Body of pancreas (tissue), 4 donors: ENCODE measurements around the gene NDUFB11. TPM values are rescaled to one million over a fixed set of nuclear protein-coding genes. Genes with fewer than 3 reads are reported as not detected.

Source experiments
- ATAC-seq: fragments of 150-250 bp; one replicate; pipeline ENCODE4 v1.9.1; 2016
- DNase-seq, 4 donors: peaks; one replicate each; pipeline ENCODE4 v3.0.0-alpha.2; 2019
- H3K27ac ChIP-seq, 4 donors: fragments of 200-600 bp; sonication (generic); 1 replicate in 3 of 4; 2 replicates in 1 of 4; pipeline versions ENCODE4 v1.5.1 to v1.6.1; 2016 to 2019; ENCODE audit warnings: mild to moderate bottlenecking in 1 of 4, mixed read lengths in 1 of 4, moderate library complexity in 1 of 4
- H3K27me3 ChIP-seq, 2 donors: fragments of 200-600 bp; sonication (generic); one replicate each; pipeline ENCODE4 v1.6.0; 2016; ENCODE audit warnings: mild to moderate bottlenecking in 1 of 2
- H3K36me3 ChIP-seq, 2 donors: fragments of 200-600 bp; sonication (generic); replicated peaks in 1 of 2; 2 replicates each; pipeline ENCODE4 v1.5.1; 2016; ENCODE audit warnings: low read depth in 2 of 2; ENCODE audit not compliant: insufficient read depth in 1 of 2
- H3K4me1 ChIP-seq: fragments of 200-600 bp; sonication (generic); one replicate; pipeline ENCODE4 v1.6.0; 2016
- H3K4me3 ChIP-seq, 2 donors: fragments of 200-600 bp; sonication (generic); 1 replicate in 1 of 2; 2 replicates in 1 of 2; pipeline ENCODE4 v1.5.1; 2016 to 2019
- H3K9me3 ChIP-seq, 3 donors: fragments of 200-600 bp; sonication (generic); 1 replicate in 2 of 3; 2 replicates in 1 of 3; pipeline ENCODE4 v1.5.1; 2016
- POLR2A ChIP-seq, 3 donors: fragments of 450-650 bp; IDR thresholded peaks; one replicate each; pipeline ENCODE4 v1.6.1; 2016; ENCODE audit warnings: antibody characterized with exemption in 3 of 3, mild to moderate bottlenecking in 2 of 3
- WGBS, 2 donors: methylation state at CpG; one replicate each; pipeline ENCODE4 v1.1.5; 2017; 5-methylcytosine and 5-hydroxymethylcytosine counted together
- intact Hi-C: fragments of 100-400 bp; cut with DNase I; formaldehyde crosslinking; loops from one replicate; pipeline ENCODE4 v1.15.1; 2023
- total RNA-seq, 2 donors: library from RNA; depleted of rRNA; stranded (reverse); fragments of >200 nt; gene quantifications; one replicate each; pipeline ENCODE4 v1.1.0, GENCODE V29; 2016
- TF ChIP-seq, protein P1 (sequence below), 7 experiments: fragments of 450-650 bp in 4 of 7; fragments of 200-600 bp in 3 of 7; sonication (generic) in 3 of 7; IDR thresholded peaks; one replicate each; pipeline ENCODE4 v1.5.1; 2016 to 2019; ENCODE audit warnings: antibody characterized with exemption in 7 of 7

The NDUFB11 gene
- total RNA-seq, 2 donors from 2014 or later = 66.7 to 80.1 TPM

DNA sequence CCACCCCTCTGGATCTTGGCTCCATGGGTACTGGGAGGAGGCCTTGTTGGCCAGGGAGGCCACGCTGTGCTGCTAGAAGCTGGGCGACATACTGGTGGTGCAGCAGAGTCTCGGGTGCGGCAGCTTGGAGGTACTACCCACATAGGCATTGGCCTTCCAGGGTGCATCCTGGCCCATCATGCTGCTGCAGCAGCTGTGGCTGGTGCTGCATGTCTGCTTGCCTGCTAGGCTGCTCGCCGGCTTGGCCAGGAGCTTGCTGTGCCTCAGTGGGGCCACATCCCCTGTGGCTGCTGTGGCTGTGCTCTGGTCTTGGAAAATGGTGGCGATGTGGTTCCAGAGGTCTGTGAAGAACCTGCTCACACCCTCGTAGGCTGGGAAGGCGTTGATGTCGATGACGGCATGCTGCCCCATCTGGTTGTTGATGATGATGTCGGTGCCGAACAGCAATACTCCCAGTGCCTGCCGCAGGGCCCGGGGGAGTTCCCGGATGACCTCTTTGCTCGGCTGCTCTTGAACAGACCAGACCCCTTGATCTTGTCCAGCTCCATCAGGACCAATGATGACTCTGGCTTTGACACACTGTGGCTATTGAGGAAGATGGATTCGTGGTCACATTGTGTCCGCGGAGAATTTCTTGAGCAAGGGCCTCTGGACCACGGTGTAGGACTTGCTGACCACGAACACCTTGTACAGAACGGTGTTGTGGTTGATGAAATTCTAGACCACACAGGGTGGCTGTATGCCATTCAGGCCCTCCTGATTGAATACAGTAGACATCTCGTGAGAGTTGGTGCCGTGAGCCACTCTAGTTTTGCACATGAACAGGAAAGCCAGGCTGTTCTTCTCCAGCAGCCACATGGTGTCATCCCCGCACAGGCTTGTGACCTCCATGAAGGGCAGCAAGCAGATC, 12.4 kb upstream of the NDUFB11 start:
- intact Hi-C loops = no loop called here
- Histone ChIP-seq H3K4me3 (no peak overlapping the region), H3K27ac (no peak overlapping the region), H3K27me3 (no peaks in the 10 kb centered on the region), H3K4me1 (no peaks in the 10 kb centered on the region), H3K9me3 (no peaks in the 10 kb centered on the region), H3K36me3 (no peaks in the 10 kb centered on the region)
- TF ChIP-seq, protein P1, sequence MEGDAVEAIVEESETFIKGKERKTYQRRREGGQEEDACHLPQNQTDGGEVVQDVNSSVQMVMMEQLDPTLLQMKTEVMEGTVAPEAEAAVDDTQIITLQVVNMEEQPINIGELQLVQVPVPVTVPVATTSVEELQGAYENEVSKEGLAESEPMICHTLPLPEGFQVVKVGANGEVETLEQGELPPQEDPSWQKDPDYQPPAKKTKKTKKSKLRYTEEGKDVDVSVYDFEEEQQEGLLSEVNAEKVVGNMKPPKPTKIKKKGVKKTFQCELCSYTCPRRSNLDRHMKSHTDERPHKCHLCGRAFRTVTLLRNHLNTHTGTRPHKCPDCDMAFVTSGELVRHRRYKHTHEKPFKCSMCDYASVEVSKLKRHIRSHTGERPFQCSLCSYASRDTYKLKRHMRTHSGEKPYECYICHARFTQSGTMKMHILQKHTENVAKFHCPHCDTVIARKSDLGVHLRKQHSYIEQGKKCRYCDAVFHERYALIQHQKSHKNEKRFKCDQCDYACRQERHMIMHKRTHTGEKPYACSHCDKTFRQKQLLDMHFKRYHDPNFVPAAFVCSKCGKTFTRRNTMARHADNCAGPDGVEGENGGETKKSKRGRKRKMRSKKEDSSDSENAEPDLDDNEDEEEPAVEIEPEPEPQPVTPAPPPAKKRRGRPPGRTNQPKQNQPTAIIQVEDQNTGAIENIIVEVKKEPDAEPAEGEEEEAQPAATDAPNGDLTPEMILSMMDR (IDR thresholded peaks at IDR 0.05) = no peak
- TF ChIP-seq POLR2A (IDR thresholded peaks at IDR 0.05) = no peak
- WGBS, 2 donors = 83% methylated on average over 23 of the region's 26 CpGs; no CpG with 5 or more reads in 1 of the 2 donors
- DNase-seq (no peak), ATAC-seq (no peak)

DNA sequence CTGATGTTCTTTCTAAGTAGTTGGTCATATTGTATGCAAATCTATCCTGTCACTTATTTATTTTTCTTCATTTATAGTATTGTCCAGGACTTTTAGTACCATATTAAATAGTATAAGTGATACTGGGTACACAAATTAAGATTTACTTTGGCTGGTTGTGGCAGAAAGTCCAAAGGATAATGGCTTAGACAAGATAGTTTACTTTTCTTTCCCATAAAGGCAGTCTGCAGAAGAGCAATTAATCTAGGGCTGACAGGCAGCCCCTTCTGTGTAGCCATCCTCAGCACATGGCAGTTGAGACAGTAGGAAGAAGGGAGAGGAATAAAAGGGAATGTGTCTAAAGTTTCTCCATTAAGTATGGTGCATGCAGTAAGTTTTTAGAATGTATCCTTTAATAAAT, 6.9 kb upstream of the NDUFB11 start:
- intact Hi-C loops = no loop called here
- no peak overlapping the region for H3K4me3 ChIP-seq
- H3K27me3 ChIP-seq = no peaks in the 10 kb centered on the region
- DNase-seq (no peak), ATAC-seq (no peak)
- no peak overlapping the region for H3K27ac ChIP-seq
- no peaks in the 10 kb centered on the region for H3K9me3 ChIP-seq
- peaks cover 15% of the 10 kb centered on the region for H3K4me1 ChIP-seq
- H3K36me3 ChIP-seq = no peaks in the 10 kb centered on the region
- TF ChIP-seq, protein P1 (IDR thresholded peaks at IDR 0.05) = no peak
- no peak for TF ChIP-seq POLR2A (IDR thresholded peaks at IDR 0.05)

DNA sequence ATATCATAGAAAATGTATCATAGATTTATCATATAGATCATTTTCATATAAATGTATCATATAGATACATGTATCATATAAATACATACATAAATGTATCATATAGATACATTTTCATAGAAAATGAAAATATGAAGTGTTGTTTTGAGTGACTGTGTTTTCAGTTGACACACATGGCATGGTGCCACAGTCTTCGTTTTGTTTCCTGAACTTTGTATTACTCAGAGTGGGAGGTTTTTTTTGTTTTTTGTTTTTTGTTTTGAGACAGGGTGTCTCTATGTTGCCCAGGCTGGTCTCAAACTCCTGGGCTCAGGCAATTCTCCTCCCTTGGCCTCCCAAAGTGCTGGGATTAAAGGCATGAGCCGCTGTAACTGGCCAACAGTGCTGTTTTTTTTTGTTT, 4.4 kb upstream of the NDUFB11 start:
- no peak for TF ChIP-seq POLR2A (IDR thresholded peaks at IDR 0.05)
- TF ChIP-seq, protein P1 (IDR thresholded peaks at IDR 0.05) = no peak
- no peaks in the 10 kb centered on the region for H3K9me3 ChIP-seq
- H3K36me3 ChIP-seq = no peaks in the 10 kb centered on the region
- intact Hi-C loops = no loop called here
- 50 to 53% methylated on average over 2 of the region's 2 CpGs for WGBS, 2 donors
- no peak overlapping the region for H3K27ac ChIP-seq
- H3K27me3 ChIP-seq = no peaks in the 10 kb centered on the region
- no peak overlapping the region for H3K4me3 ChIP-seq
- H3K4me1 ChIP-seq = peaks cover 19% of the 10 kb centered on the region
- ATAC-seq (no peak), DNase-seq (peak in 1 of 4 donors; percentile 16)

DNA sequence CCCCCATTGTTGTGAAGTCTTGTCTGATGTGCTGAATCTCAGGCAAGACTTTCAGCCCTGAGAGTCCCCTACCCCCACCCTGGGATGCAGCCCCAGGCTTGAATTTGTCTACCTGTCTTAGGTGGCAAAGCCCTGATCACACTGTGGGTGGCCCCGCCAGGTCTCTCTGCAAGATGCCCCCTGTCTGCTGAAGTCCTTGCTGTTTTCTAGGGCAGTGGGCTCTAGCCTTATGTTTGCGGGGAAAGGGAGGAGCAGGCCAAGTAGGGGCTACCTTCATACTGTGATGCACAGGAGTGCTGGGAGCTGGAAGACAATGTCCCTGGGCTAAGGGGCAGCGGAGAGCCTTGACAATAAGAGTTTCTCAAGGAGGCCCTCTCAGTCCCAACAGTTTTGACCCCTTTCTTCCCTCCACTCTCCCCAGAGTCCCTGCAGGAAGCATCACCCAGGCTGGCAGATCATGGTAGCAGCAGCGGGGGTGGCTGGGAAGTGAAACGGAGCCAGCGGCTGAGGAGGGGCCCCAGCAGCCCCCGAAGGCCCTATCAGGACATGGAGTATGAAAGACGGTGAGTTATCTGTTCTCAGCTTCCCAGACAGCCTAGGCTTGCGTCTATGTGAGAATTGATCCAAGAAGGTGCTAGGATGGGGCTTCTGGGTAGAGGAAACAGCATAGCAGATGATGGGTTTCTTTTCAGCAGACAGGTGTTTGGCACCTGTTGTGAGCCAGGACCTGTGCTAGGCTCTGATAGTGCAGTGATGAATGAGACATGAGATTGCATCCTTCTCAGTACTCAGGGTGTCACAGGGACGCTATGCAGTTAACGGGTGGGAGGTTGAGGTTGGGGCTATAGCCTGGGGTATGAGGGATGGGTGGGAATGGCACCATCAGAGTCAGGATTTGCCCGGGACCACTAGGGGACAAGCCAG, 2.7 kb upstream of the NDUFB11 start:
- intact Hi-C loops = no loop called here
- no peak for ATAC-seq

More for the DNA sequence above, 2.7 kb upstream of the NDUFB11 start:
- H3K4me1 ChIP-seq = peaks cover 19% of the 10 kb centered on the region
- WGBS, 2 donors = 46 to 76% methylated on average over 5 to 12 of the region's 12 CpGs
- TF ChIP-seq, protein P1 (IDR thresholded peaks at IDR 0.05) = no peak
- TF ChIP-seq POLR2A (IDR thresholded peaks at IDR 0.05) = no peak
- H3K27me3 ChIP-seq = no peaks in the 10 kb centered on the region
- H3K27ac ChIP-seq = peak overlapping the region in 1 of 4 donors; percentile 8
- no peak for DNase-seq
- H3K36me3 ChIP-seq = no peaks in the 10 kb centered on the region
- no peak overlapping the region for H3K4me3 ChIP-seq
- H3K9me3 ChIP-seq = no peaks in the 10 kb centered on the region
